Measurements from ENCODE around the gene EXOG.
"Not testable (repeated sequence)": the region's sequence is repeated elsewhere in the genome, so short reads cannot be mapped to it uniquely, and the experiment has no call there.

EXOG gene

DNA sequence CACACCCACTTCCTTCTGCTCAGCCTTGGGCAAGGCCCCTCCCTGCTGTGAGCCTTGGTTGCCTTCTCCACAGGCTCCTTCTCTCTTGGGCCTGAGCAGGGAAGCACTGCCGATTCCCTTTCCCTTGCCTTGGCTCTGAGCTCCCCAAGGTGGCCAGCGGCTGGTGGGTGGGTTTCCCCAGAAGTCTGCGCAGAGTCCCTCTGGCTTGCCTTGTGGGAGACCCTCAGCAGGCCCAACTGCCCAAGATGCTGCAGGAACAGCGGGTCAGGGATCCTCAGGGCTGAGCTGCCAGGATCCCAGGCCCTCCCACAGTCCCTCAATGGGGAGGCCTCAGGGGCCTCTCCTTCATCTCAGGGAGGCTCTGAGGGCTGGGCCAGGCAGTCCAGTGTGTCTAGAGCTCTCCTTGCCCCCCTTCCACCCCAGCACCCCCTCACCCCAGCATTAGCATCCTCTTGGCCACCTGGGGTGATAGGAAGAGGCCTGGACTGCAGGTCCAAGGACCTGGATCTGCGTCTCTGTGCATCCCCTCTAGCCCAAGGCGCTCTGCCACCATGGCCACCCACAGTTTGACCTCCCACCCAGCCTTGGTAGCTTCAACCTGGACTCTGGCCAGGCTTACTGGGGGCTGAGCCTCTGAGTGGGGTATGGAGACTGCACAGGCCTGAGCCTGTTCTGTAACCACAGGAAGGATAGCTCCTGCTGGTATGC lies 68.6 kb downstream of the EXOG start:
- DNase-seq (ENCODE audit: low spot score) = no peak

DNA sequence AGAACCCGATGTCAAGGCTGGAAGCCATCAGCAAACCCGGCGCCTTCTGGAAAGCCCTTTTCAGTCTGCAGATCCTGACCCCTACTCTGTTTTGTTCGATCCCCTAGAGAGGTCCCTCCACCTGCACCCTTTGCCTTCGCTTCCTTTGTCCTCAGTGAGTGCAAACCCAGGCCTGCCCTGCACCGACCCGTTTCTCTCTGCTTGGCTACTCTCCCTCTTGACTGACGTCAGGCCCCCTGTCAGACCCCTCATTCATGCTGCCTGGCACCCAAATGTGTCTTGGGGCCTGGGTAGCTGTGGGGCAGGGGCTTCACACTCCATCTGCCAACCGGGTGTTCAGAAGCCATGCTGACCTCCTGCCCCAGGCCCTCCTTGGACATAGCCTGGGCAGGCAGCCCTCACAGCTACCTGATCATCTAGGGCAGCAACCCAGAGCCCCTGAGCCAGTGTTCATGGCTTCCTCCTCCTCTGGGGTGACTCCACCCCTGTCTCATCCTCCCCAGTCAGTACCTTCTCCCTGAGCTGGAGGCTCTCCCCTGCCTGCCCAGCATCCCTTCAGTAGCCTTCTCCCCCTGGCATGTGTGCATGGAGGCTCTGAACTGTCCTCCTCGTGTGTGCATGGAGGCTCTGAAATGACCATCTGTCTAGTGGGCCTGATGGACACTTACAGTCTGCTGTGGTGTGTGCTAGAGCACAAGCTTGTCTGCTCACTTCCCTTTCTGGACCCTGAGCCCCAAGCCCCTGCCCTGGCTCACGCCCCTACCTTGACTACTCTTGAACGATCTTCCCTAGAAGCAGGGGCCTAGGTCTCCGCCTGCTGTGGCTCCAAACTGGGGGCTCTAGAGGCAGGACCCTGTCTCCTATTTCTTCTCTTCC lies 69.4 kb downstream of the EXOG start:
- DNase-seq (ENCODE audit: low spot score) = no peak

DNA sequence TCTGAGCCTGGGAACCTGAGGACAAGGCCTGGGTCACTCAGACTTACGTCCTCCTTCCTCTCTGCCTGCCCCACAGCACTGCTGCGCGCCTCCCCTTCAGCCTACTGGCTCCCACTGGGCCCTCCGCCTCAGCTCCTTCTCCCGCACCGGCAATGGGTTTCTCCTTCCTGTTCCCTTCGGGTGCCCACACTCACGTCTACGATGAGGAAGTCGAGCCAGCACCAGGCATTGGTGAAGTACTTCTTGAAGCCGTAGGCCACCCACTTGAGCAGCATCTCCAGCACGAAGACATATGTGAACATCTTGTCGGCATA lies 70.0 kb downstream of the EXOG start:
- DNase-seq (ENCODE audit: low spot score) = no peak

DNA sequence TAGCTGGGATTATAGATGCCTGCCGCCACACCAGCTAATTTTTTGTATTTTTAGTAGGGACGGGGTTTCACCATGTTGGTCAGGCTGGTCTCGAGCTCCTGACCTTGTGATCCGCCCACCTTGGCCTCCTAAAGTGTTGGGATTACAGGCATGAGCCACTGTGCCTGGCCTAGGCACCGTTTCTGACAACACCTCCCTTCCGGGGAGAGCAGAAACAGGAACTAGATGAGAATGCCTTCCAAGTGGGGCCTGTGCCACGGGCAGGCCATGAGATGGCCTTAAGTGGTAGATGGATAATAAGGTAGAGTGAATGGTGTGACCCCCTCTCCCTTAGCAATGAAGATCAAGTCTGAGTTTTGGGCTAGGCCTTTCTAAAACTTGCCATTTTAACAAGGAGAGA lies 70.7 kb downstream of the EXOG start:
- not testable (repeated sequence) for DNase-seq (ENCODE audit: low spot score)

DNA sequence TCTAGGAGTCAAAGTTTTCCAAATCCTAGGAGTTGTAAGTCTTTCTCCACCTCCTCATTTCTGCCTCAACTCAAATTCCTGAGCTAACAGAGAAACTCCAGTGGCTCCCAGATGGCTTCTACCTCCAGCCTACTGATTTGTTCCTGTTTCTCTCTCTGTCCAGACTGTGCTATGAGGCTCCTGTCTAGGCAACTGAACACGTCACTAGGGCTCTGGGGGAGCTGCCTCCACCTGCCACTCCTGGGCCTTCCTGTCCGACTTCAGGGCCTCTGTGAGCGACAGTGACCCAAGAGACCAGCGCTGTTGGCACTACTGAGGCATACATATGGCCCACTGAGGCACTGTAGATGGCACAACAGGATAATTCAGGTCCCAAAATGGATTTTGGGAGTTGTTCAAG lies 71.4 kb downstream of the EXOG start:
- no peak for DNase-seq (ENCODE audit: low spot score)

DNA sequence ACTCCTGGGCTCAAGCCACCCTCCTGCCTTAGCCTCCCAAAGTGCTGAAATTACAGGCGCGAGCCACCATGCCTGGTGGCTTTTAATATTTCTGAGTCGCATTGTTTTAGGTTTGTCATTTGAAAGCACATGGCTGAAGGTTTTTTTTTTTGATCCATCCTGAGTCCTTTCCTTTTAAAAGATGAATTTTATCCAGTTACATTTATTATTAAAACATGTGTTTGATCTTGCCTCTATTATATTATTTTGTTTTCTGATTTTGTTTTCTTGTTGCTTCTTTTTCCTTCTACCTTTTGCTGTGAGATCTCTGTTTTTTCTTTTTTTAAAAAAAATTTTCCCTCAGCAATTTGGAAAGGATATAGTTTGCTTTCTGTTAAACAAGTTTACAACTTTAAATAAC lies 77.0 kb downstream of the EXOG start:
- no peak for DNase-seq (ENCODE audit: low spot score)

DNA sequence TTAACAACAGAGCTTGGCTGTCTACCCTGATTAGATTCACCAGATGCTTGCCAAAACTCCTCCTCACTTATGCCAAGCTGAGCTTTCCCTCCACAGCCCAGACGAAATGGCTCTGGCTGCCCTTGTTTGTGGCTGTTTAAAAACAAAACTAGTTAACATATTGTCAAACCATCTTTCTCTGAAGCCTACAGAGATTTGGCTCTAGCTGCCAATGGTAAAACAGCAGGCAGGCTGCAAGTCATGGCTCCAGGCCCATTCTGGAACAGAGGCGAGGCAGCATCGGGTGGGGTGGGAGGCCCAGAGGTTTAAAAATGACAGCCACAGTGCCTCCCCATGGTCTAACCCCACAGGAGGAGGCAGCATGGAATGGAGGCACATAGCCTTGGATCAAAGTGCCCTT lies 77.4 kb downstream of the EXOG start:
- DNase-seq (ENCODE audit: low spot score) = no peak

DNA sequence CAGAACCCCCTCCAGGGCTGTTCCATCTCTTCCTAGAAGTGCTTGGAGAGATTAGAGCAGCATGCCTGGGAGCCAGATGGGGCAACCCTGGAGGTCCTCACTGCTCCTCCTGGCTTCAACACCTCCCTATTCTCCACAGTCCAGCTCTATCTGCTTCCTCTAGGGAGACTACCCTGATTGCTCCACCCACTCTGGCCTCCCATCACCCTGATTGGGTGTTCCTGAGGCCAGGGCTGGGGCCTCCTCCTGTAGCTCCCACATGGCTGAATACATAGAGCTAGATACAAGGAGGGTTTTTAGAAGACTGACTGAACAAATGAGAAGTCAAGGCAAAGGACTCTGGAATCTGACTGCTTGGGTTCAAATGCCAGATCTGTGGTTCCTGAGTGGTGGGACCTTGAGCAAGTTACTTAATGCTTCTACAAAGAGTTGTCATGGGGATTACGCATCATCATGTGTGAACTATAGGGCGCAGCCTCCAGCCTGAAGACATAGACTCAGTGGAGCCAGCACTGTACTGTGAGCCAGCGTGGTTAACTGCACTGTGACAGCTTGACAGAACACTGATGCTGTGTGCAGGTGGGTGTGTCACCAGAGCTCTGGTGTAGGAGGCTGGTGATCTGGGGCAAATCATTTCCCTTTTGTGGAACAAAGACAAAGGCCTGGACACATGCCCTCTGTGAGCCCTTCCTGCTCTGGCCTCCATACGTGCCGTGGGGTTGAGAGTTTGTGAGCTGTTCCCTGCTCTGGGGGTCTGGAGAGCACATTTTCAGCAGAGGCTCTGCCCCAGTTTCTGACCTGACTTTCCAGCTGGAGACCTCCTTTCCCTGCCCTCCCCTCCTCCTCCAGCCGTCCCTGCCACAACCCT lies 78.5 kb downstream of the EXOG start:
- no peak for DNase-seq (ENCODE audit: low spot score)

DNA sequence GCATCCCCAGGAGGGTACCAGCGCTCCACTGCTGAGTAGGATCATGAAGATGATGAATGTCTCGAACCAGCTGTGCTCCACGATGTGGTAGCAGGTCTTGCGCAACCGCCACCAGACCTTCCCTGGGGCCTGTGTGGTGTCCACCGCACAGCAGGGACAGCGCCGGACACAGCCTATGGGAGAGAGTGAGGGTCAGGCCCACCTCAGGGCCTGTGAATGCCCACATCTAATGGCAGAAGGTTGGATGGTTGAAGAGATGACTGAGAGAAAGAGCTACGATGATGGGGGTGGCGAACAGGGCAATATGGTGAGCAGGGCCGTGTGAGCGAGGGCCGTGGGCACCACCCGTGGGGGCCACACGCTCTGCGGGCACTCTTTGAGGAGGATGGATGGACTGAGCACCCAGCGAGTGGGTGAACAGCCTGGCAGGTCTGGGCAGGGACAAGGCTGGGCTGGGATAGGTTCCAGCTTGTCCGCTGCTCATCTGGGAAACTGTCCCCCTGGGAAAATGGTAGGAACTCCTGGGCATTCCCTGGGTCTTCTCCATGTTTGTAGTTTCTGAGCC lies 79.2 kb downstream of the EXOG start:
- no peak for DNase-seq (ENCODE audit: low spot score)
